GM08714 (cell line): ENCODE measurements around the gene PALS2.

Source experiments
- H3K4me3 ChIP-seq: fragments of 200-500 bp; sonication (Bioruptor generic); 2 replicates; pipeline ENCODE4 v1.5.1; 2014; ENCODE audit warnings: mild to moderate bottlenecking, low read length, inconsistent platforms
- ZNF274 ChIP-seq: IDR thresholded peaks from 2 replicates; pipeline ENCODE4 v1.6.1; 2012; ENCODE audit warnings: mild to moderate bottlenecking, low read depth, low read length

The PALS2 gene, protein sequence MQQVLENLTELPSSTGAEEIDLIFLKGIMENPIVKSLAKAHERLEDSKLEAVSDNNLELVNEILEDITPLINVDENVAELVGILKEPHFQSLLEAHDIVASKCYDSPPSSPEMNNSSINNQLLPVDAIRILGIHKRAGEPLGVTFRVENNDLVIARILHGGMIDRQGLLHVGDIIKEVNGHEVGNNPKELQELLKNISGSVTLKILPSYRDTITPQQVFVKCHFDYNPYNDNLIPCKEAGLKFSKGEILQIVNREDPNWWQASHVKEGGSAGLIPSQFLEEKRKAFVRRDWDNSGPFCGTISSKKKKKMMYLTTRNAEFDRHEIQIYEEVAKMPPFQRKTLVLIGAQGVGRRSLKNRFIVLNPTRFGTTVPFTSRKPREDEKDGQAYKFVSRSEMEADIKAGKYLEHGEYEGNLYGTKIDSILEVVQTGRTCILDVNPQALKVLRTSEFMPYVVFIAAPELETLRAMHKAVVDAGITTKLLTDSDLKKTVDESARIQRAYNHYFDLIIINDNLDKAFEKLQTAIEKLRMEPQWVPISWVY

GRCh38 chr7:24572997-24573553 lies at the start of gene PALS2:
TSS of gene PALS2 (plus strand) at chr7:24573452. CDS start at chr7:24623668, 50,216 bp downstream.
- peak within 1 kb of the TSS; percentile 80 for H3K4me3 ChIP-seq
- no peak for TF ChIP-seq ZNF274

GRCh38 chr7:24531255-24531654 lies 42.0 kb upstream of the PALS2 start:
- no peak overlapping the region for H3K4me3 ChIP-seq
- TF ChIP-seq ZNF274: no peak

DNA sequence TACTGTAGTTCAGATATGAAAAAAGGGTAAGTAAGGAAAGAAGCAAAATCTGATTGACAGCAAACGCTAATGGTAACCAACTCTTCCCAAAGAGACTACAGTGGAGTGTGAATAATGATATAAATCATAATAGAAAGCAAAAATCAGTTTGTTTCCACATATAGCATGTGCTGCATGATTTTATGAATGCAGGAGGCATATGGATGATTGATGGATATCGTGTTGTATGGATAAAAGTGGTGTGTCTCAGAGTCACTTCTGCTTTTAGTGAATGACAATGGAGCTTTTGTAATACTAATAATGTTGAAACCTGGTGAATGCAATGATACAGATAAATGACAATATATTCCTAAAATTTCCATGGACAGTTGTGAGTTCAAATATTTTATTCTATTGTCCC lies 36.6 kb upstream of the PALS2 start:
- no peak overlapping the region for H3K4me3 ChIP-seq
- no peak for TF ChIP-seq ZNF274

DNA sequence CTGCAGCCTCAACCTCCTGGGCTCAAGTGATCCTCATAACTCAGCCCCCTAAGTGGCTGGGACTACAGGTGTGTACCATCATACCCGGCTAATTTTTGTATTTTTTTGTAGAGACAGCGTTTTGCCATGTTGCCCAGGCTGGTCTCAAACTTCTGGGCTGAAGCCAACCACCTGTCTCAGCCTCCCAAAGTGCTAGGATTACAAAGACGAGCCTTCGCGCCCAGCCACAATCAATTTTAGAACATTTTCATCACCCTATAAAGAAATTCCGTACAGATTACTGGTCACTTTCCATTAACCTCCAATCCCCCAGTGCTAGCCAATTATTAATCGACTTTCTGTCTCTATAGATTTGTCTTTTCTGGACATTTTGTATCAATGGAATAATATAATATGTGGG lies 32.3 kb upstream of the PALS2 start:
- H3K4me3 ChIP-seq: no peak overlapping the region
- TF ChIP-seq ZNF274: no peak

DNA sequence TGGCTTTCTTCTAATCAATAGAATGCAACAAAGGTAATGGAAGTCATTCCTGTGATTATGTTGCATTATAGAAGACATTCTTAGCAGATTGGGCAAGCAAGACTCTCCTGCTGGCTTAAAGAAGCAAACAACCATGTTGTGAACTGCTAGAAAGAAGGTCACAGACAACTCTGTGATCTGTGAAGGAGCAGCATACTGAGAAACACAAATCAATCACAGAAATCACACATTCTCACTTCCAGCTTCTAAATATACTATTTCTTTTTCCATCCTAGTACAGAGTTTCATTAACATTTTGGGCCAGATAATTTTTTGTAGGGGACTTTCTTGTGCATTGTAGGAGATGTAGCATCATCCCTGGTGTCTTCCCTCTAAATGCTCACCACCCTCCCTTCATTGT lies 28.0 kb upstream of the PALS2 start:
- no peak for TF ChIP-seq ZNF274
- no peak overlapping the region for H3K4me3 ChIP-seq

GRCh38 chr7:24548390-24548789 lies 24.9 kb upstream of the PALS2 start:
- TF ChIP-seq ZNF274: no peak
- no peak overlapping the region for H3K4me3 ChIP-seq

- H3K4me3 ChIP-seq: no peak overlapping the region
- TF ChIP-seq ZNF274: no peak
Observed at GRCh38 chr7:24549991-24550390, 23.3 kb upstream of the PALS2 start.

DNA sequence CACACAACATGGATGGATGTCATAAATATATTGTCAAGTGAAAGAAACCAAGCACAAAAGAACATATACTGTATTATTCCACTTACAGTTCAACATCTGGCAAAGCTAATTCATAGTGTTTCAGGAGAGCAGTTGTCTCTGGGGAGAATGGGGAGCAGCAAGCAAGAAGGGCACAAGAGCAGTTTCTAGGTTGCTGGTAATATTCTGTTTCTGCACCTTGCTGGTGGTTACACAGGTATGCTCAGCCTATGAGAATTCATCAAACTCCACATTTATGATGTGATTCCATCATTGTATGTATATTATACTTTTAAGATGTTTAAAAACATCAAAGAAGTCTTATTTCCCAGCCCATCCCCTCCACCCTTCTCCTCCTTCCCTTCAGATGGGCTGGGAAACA lies 18.1 kb upstream of the PALS2 start:
- H3K4me3 ChIP-seq: no peak overlapping the region
- TF ChIP-seq ZNF274: no peak

DNA sequence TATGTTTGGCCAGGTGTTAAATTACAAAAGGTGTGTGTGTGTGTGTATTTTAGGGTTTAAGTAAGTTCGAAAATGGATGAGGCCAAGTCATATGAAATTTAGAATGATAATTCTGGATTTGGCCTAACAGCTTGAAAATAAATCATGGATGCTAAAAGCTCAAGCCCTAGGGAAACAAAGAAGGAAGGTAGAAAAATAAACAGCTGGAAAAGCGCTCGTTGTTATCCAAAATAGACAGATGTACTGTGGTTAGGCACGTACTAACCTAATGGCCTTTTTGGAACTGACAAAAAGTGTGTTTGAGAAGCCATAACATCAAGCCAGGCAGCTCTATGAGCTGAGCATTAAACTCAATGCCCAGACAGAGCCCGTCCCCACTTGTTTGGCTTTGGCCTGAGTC lies 17.5 kb upstream of the PALS2 start:
- H3K4me3 ChIP-seq: no peak overlapping the region
- TF ChIP-seq ZNF274: no peak

DNA sequence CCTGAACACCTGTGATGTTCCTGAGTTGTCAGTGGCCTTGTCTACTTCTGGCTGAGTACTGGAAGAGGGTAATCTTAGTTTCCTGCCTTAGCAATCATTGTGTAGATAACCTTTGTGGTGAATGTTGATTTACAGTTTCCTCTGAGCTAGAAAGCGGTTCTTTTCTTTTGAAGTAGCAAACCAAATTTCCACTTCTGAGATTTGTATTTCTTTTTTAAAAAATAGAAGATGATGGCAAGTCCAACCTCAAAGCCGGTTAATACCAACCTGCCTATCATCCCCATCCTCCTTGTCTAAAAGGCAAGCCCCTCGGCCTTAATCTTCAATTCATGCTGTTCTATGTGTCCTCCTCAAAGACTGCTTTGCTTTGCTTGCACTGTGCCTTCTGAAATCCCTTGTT lies 12.5 kb upstream of the PALS2 start:
- TF ChIP-seq ZNF274: no peak
- no peak overlapping the region for H3K4me3 ChIP-seq

DNA sequence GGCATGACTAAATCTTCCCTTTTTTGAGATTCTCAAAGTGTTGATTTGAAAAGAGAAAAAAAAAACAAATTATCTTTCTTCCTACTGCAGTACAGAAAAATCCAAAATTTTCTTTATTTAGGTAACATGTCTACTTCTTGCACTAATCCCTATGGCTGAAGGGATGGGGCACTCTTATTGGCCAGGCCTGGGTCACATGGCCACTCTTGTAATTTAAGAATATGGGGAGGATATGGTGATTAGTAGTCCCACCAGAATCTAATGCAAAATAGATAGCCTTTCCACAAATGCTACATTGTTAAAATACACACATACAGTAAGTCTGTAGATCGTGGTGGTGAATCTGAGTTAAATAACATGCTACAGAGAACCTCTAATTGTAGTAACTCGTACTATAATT lies 7.0 kb upstream of the PALS2 start:
- H3K4me3 ChIP-seq: no peak overlapping the region
- TF ChIP-seq ZNF274: no peak

DNA sequence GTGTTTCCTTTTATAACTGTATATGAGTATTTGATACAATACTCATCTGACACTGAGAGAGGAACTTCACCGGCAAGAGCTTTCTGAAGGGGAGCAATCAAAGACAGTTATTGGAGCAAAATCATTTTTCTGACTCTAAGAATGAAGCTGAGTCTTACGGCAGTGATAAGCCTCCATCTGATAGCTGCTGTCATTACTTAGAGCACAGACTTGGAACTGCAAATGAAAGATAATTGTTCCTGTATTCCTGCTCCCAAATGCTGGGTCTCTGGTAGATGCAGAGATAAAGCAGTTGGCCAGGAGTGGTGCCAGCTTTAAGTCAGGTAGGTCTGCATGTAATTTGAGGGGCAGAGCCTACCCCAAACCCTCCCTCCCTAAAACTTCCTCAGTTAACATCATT lies 2.3 kb upstream of the PALS2 start:
- no peak for TF ChIP-seq ZNF274
- H3K4me3 ChIP-seq: no peak overlapping the region

DNA sequence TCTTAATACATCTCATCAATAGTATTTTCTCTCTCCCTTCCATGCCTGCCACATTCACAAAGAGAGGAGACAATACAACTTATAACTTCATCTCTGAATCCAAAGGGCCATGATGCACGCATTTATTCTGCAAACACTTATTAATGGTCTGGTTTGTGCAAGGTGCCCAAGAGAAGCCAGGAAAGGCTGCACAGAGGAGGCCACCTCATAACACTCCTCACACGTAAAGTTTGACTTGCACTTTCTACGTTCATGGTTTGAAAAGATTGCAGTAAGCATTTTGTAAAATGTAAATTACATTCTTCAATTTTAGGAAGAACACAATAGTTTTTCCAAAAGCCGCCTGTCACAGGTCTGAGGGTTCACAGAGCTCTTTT lies 1.2 kb upstream of the PALS2 start:
- no peak for TF ChIP-seq ZNF274
- H3K4me3 ChIP-seq: no peak overlapping the region; the same call in 1 of the 2 replicates

DNA sequence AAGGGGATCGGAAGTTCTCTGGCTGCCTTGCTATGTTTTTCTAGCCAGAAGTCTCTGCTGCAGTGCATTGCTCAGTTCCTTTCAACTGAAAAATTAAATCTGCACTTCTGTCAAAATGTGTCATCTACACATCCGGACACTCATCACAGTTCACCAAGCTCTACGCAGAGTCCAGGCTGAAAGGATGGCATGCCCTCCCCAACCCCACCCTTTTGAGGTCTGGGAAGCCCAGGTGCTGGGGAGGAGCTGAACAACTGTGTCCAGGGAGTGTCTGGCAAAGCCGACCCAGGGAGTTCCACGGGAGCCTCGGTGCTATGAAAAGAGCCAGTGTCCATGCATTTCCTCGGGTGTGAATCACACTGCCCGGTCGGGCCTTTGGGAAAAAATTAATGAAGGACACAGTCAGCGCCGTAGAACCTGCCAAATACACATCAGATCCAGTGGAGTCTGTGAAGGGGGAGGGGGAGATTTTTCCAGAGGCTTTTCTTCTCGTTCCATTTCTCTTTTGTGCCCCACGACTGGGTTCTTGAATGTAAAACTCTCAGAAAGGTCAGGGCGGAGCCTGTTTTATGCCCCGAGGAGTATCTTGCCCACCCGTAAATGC lies 757 bp upstream of the PALS2 start:
- no peak for TF ChIP-seq ZNF274
- H3K4me3 ChIP-seq: peak overlapping the region; percentile 80
